Activated CD4-positive, alpha-beta T cell treated with anti-CD3 and anti-CD28 coated beads for 48 hours (primary cell): Measurements from ENCODE around the gene L3MBTL1.
"Not testable (repeated sequence)": the region's sequence is repeated elsewhere in the genome, so short reads cannot be mapped to it uniquely, and the experiment has no call there.

ENCODE experiments used
- DNase-seq: peaks from one replicate; pipeline ENCODE4 v3.0.0-alpha.2; 2020

Gene L3MBTL1

GRCh38 chr20:43563429-43563828, 55.9 kb downstream of the L3MBTL1 start:
- no peak for DNase-seq

- no peak for DNase-seq
These were observed 56.5 kb downstream of the L3MBTL1 start for GRCh38 chr20:43563991-43564390.

- DNase-seq: no peak
These were observed 57.0 kb downstream of the L3MBTL1 start for GRCh38 chr20:43564455-43564854.

- no peak for DNase-seq
These were observed 57.7 kb downstream of the L3MBTL1 start for GRCh38 chr20:43564993-43565757.

- DNase-seq: no peak
These were observed 58.2 kb downstream of the L3MBTL1 start for GRCh38 chr20:43565758-43566104.

GRCh38 chr20:43567477-43567876, 60.0 kb downstream of the L3MBTL1 start:
- no peak for DNase-seq

- no peak for DNase-seq
These were observed 61.2 kb downstream of the L3MBTL1 start for GRCh38 chr20:43568706-43569105.

- DNase-seq: no peak
These were observed 61.8 kb downstream of the L3MBTL1 start for GRCh38 chr20:43569282-43569681.

- DNase-seq: no peak
These were observed 63.0 kb downstream of the L3MBTL1 start for GRCh38 chr20:43570496-43570895.

- no peak for DNase-seq
These were observed 63.8 kb downstream of the L3MBTL1 start for GRCh38 chr20:43571310-43571709.

- DNase-seq: no peak
These were observed 64.3 kb downstream of the L3MBTL1 start for GRCh38 chr20:43571771-43572170.

- DNase-seq: no peak
These were observed 65.4 kb downstream of the L3MBTL1 start for GRCh38 chr20:43572891-43573290.

- no peak for DNase-seq
These were observed 68.6 kb downstream of the L3MBTL1 start for GRCh38 chr20:43576108-43576507.

GRCh38 chr20:43579861-43580793, 72.6 kb downstream of the L3MBTL1 start:
- DNase-seq: no peak

GRCh38 chr20:43583133-43583864, 75.8 kb downstream of the L3MBTL1 start:
- DNase-seq: no peak

GRCh38 chr20:43583982-43584432, 76.5 kb downstream of the L3MBTL1 start:
- DNase-seq: no peak

GRCh38 chr20:43584448-43585136, 77.1 kb downstream of the L3MBTL1 start:
- DNase-seq: no peak

GRCh38 chr20:43586641-43587040, 79.1 kb downstream of the L3MBTL1 start:
- no peak for DNase-seq

GRCh38 chr20:43588526-43588925, 81.0 kb downstream of the L3MBTL1 start:
- not testable (repeated sequence) for DNase-seq

- DNase-seq: peak; percentile 28
These were observed 82.5 kb downstream of the L3MBTL1 start for GRCh38 chr20:43590036-43590391.

- peak; percentile 92 for DNase-seq
These were observed 83.2 kb downstream of the L3MBTL1 start, which contains the start of gene IFT52 for GRCh38 chr20:43590392-43591303. Gene IFT52 (plus strand): TSS chr20:43590937. CDS start chr20:43594699, 3,762 bp downstream.
